Small intestine (tissue), 7 donors: ENCODE results near the gene TXNDC5. TPM values are rescaled to one million over a fixed set of nuclear protein-coding genes. Genes with fewer than 3 reads are reported as not detected.
A peak's percentile ranks its signal among the peaks of the same experiment; 100 is the strongest.

Experiments
- DNase-seq, 2 donors: peaks; one replicate each; pipeline versions ENCODE4 v3.0.0 to v3.0.0-alpha.2; 2013
- FAIRE-seq: peaks from 2 replicates; lab custom pipeline; 2012; peaks lifted over from hg19 to GRCh38; lab: Jason Lieb, UNC
- H3K27ac ChIP-seq, 3 donors: one replicate each; pipeline ENCODE4 v1.5.1; 2013; ENCODE audit warnings: low read length in 2 of 3, mild to moderate bottlenecking in 2 of 3, control low read depth in 1 of 3, inconsistent platforms in 1 of 3, low read depth in 1 of 3, moderate library complexity in 1 of 3
- H3K27me3 ChIP-seq, 3 donors: one replicate each; pipeline ENCODE4 v1.6.1; 2013; ENCODE audit warnings: low read length in 3 of 3, inconsistent platforms in 1 of 3; ENCODE audit not compliant: control insufficient read depth in 3 of 3, insufficient read depth in 3 of 3
- H3K36me3 ChIP-seq, 3 donors: one replicate each; pipeline ENCODE4 v1.6.1; 2013; ENCODE audit warnings: low read length in 3 of 3, inconsistent platforms in 1 of 3, low read depth in 1 of 3, mild to moderate bottlenecking in 1 of 3, moderate library complexity in 1 of 3; ENCODE audit not compliant: control insufficient read depth in 3 of 3, insufficient read depth in 2 of 3
- H3K4me1 ChIP-seq, 3 donors: one replicate each; pipeline ENCODE4 v1.6.1; 2013; ENCODE audit warnings: low read length in 2 of 3, inconsistent platforms in 1 of 3, low read depth in 1 of 3, mild to moderate bottlenecking in 1 of 3, moderate library complexity in 1 of 3; ENCODE audit not compliant: control insufficient read depth in 3 of 3, insufficient read depth in 2 of 3
- H3K4me3 ChIP-seq, 3 donors: one replicate each; pipeline ENCODE4 v1.5.1; 2013; ENCODE audit warnings: low read length in 3 of 3, control low read depth in 1 of 3, inconsistent platforms in 1 of 3, low read depth in 1 of 3, mild to moderate bottlenecking in 1 of 3, moderate library complexity in 1 of 3
- H3K9me3 ChIP-seq, 2 donors: one replicate each; pipeline ENCODE4 v1.6.1; 2013; ENCODE audit warnings: low read depth in 1 of 2, low read length in 1 of 2; ENCODE audit not compliant: control insufficient read depth in 2 of 2, insufficient read depth in 1 of 2
- WGBS, 3 donors: extraction: QIAGEN DNeasy Blood & Tissue Kit; methylation state at CpG; one replicate each; pipeline ENCODE4 v1.1.7; 2013; 5-methylcytosine and 5-hydroxymethylcytosine counted together
- polyA plus RNA-seq, 4 donors: library from polyadenylated mRNA; stranded (reverse) in 3 of 4; unstranded in 1 of 4; fragments of 200-250 nt in 3 of 4; fragments of 120-200 nt in 1 of 4; gene quantifications; one replicate each; pipeline versions ENCODE4 v1.2.1 to v1.2.3, GENCODE V29; 2013
- donor health status: healthy with polysubstance abuse.
- donor health status: control.
- donor health status: control.
- donor health status: Bipolar disorder and iron deficiency.
- donor health status: healthy.

The TXNDC5 gene
- polyA plus RNA-seq, 4 donors = 19.5 to 99.8 (median 85.3) TPM

DNA sequence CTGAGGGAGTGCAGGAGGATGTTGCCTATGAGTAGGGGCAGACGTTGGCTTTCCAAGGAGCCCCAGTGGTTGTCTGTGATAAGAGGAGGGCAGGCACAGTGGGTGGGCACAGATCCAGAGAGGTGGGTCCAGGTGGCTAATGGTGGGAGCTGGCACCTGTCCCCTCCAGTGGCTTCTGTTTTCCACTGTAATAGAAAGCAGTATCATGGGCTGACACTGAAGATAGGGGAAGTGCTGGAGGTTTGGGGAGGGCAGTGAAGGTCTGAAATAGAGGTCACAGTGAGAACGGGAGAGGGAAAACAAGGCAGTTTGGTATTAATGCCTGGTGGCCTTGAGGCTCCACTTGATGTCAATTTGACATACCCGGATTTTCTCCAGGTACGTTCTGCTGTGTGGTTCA lies 10.5 kb upstream of the TXNDC5 start:
- H3K36me3 ChIP-seq = no peaks in the 10 kb centered on the region
- no peak for DNase-seq
- H3K27ac ChIP-seq = no peak overlapping the region
- FAIRE-seq = no peak
- H3K27me3 ChIP-seq = peaks cover 0 to 14% (median 0%) of the 10 kb centered on the region in 3 donors
- peaks cover 0 to 9% of the 10 kb centered on the region in 2 donors for H3K9me3 ChIP-seq
- H3K4me1 ChIP-seq = no peaks in the 10 kb centered on the region
- H3K4me3 ChIP-seq = no peak overlapping the region
- 44 to 70% (median 60%) methylated on average over 4 of the region's 4 CpGs for WGBS, 3 donors

GRCh38 chr6:7920425-7920824 lies 9.8 kb upstream of the TXNDC5 start:
- 58 to 77% (median 63%) methylated on average over 2 of the region's 2 CpGs for WGBS, 3 donors
- Histone ChIP-seq H3K9me3 (peaks cover 0 to 4% of the 10 kb centered on the region in 2 donors), H3K4me1 (no peaks in the 10 kb centered on the region), H3K27ac (no peak overlapping the region), H3K27me3 (peaks cover 0 to 14% (median 0%) of the 10 kb centered on the region in 3 donors), H3K36me3 (no peaks in the 10 kb centered on the region), H3K4me3 (no peak overlapping the region)
- FAIRE-seq = no peak
- DNase-seq = no peak

DNA sequence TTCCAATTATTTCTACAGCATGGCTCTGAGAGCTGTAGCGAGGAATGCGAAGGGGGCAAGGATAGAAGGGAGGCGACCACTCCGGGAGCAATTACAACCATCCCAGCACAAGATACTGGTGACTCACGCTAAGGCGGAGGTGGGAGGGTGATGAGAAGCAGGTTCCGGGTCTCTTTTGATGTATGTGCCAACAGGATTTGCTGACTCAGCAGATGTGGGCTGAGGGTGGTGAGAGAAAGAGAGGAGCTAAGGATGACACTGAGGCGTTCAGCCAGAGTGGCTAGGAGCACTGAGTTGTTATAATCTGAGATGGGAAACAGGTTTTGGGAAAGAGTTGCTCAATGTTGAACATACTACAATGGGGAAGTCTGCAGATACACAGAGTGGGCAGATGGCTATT lies 9.3 kb upstream of the TXNDC5 start:
- DNase-seq = peak in 1 of 2 donors; percentile 53
- Histone ChIP-seq H3K36me3 (no peaks in the 10 kb centered on the region), H3K9me3 (peaks cover 0 to 4% of the 10 kb centered on the region in 2 donors), H3K4me1 (no peaks in the 10 kb centered on the region), H3K4me3 (no peak overlapping the region), H3K27ac (no peak overlapping the region), H3K27me3 (peaks cover 0 to 14% (median 0%) of the 10 kb centered on the region in 3 donors)
- no peak for FAIRE-seq
- WGBS, 3 donors = 39 to 68% (median 55%) methylated on average over 8 of the region's 8 CpGs

DNA sequence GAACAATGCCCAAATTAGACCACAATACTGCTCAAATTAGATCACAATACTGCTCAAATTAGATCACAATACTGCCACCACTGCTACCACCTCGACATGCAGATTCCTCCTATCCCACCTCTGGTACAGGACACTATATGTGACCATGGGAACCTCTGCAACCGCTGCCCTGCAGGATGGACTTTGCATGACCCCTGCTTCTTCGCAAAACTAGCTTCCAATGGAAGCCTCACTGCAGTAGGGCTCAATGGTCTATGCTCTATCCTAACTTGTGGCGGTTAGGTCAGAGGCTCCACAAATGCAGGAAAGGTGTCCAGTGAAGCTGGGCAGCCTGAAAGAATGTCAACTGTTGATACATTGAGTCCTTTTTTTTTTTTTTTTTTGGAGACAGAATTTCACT lies 7.8 kb upstream of the TXNDC5 start:
- DNase-seq = no peak
- Histone ChIP-seq H3K36me3 (no peaks in the 10 kb centered on the region), H3K27me3 (peaks cover 0 to 16% (median 0%) of the 10 kb centered on the region in 3 donors), H3K9me3 (no peaks in the 10 kb centered on the region), H3K4me1 (no peaks in the 10 kb centered on the region), H3K4me3 (no peak overlapping the region), H3K27ac (no peak overlapping the region)
- no peak for FAIRE-seq
- 83 to 91% (median 86%) methylated on average over 4 of the region's 4 CpGs for WGBS, 3 donors

DNA sequence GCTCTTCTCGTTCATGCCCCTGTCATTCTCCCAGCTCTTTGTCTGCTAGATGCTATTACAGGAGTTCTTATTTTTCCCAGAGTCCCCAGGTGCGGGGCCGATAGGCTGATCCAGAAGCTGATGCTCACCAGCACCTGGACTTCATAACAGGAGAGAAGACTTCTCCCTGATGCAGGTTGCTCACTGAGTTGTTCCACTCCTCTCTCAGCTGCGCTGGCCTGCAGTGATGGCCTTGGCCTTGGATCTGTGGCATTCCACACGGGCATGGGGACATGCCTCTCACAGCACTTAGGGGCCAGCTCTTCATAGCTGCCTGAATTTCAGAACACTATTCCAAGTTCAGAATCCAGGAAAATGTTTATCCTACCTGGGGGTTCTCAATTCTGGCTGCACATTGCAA lies 7.1 kb upstream of the TXNDC5 start:
- Histone ChIP-seq H3K36me3 (no peaks in the 10 kb centered on the region), H3K4me1 (no peaks in the 10 kb centered on the region), H3K9me3 (no peaks in the 10 kb centered on the region), H3K4me3 (no peak overlapping the region), H3K27ac (peak overlapping the region in 1 of 3 donors; percentile 61), H3K27me3 (peaks cover 0 to 23% (median 0%) of the 10 kb centered on the region in 3 donors)
- WGBS, 3 donors = 69 to 87% (median 85%) methylated on average over 5 of the region's 5 CpGs
- DNase-seq (no peak), FAIRE-seq (no peak)

DNA sequence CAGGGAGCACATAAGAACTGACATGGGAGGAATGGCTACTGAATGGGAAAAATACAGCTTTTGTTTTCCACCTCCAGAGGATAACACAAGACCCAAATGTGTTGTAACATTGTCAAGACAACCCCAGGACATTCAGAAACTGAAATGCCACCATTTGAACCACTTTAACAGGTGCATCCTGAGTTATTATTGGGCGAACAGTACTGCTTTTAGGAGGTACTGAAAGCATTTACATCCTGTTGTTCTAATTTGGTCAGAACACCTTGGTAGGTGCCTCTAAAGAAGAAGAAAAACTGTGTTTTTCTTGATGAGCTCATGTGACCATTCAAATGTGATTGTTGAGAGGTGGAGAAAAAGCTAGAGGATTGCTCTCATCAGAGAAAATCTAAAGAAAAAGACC lies 6.4 kb upstream of the TXNDC5 start:
- no peak overlapping the region for H3K4me3 ChIP-seq
- H3K27ac ChIP-seq = peak overlapping the region in 1 of 3 donors; percentile 74
- no peak for FAIRE-seq
- 73 to 78% (median 78%) methylated on average over 1 of the region's 1 CpG for WGBS, 3 donors
- H3K36me3 ChIP-seq = no peaks in the 10 kb centered on the region
- H3K27me3 ChIP-seq = peaks cover 0 to 31% (median 0%) of the 10 kb centered on the region in 3 donors
- no peaks in the 10 kb centered on the region for H3K9me3 ChIP-seq
- no peaks in the 10 kb centered on the region for H3K4me1 ChIP-seq
- DNase-seq = no peak

GRCh38 chr6:7914991-7915789 lies 4.6 kb upstream of the TXNDC5 start:
- Histone ChIP-seq H3K27me3 (peaks cover 0 to 39% (median 0%) of the 10 kb centered on the region in 3 donors), H3K4me3 (no peak overlapping the region), H3K36me3 (no peaks in the 10 kb centered on the region), H3K27ac (peak overlapping the region in 1 of 3 donors; percentile 62), H3K4me1 (peaks cover 0 to 5% (median 0%) of the 10 kb centered on the region in 3 donors), H3K9me3 (no peaks in the 10 kb centered on the region)
- WGBS, 3 donors = 87 to 91% (median 89%) methylated on average over 11 of the region's 11 CpGs
- DNase-seq (no peak), FAIRE-seq (no peak)

DNA sequence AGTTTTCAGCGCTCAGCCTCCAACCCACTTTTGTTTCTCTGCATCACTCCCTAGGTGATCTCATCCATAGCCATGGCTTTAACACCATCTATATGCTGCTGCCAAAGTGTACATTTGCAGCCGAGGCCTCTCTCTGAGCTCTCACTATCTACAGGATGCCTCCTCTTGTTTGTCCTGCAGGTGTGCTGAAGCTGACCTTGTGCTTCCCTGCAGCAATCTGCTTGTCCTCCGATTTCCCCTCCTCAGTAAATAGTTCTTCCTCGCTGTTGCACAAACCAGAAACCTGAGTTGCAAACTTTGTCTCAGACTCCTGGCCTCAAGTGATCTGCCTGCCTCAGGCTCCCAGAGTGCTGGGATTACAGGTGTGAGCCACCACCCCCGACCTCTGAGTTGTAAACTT lies 3.7 kb upstream of the TXNDC5 start:
- Histone ChIP-seq H3K9me3 (no peaks in the 10 kb centered on the region), H3K36me3 (no peaks in the 10 kb centered on the region), H3K4me1 (peaks cover 0 to 8% (median 1%) of the 10 kb centered on the region in 3 donors), H3K4me3 (no peak overlapping the region), H3K27me3 (peaks cover 0 to 39% (median 0%) of the 10 kb centered on the region in 3 donors), H3K27ac (peak overlapping the region in 1 of 3 donors; percentile 17)
- FAIRE-seq (no peak), DNase-seq (no peak)
- WGBS, 3 donors = 42 to 74% (median 60%) methylated on average over 5 of the region's 5 CpGs
